Memory B cell (primary cell): ENCODE measurements around the gene THRB.

Experiments used
- ATAC-seq: fragments of 150-1000 bp; cut with Tn5 transposase; 2 replicates; pipeline ENCODE4 v1.10.0; 2021; ENCODE audit warnings: low read depth, mild to moderate bottlenecking, moderate library complexity
- DNase-seq, 2 donors: peaks; one replicate each; pipeline ENCODE4 v3.0.0; 2022; ENCODE audit warnings: low spot score in 2 of 2
- H3K27ac Mint-ChIP-seq: one replicate; pipeline ENCODE4 v1.8.0; 2022; ENCODE audit warnings: mild to moderate bottlenecking, moderate library complexity, mixed read lengths
- H3K27me3 Mint-ChIP-seq: one replicate; pipeline ENCODE4 v1.8.0; 2022; ENCODE audit warnings: mixed read lengths
- H3K36me3 Mint-ChIP-seq: one replicate; pipeline ENCODE4 v1.8.0; 2022; ENCODE audit warnings: mild to moderate bottlenecking, mixed read lengths
- H3K4me1 Mint-ChIP-seq: one replicate; pipeline ENCODE4 v1.8.0; 2022; ENCODE audit warnings: mixed read lengths
- H3K4me3 Mint-ChIP-seq: one replicate; pipeline ENCODE4 v1.8.0; 2022; ENCODE audit warnings: mild to moderate bottlenecking, moderate library complexity, mixed read lengths
- H3K9me3 Mint-ChIP-seq: one replicate; pipeline ENCODE4 v1.8.0; 2022; ENCODE audit warnings: mixed read lengths

THRB gene

GRCh38 chr3:24373198-24373959 is 121.3 kb downstream of the THRB start:
- H3K9me3 Mint-ChIP-seq, result no peaks in the 10 kb centered on the region
- H3K4me3 Mint-ChIP-seq, result no peak overlapping the region
- no peak overlapping the region for H3K27ac Mint-ChIP-seq
- no peaks in the 10 kb centered on the region for H3K36me3 Mint-ChIP-seq
- DNase-seq, result no peak
- peaks cover 3% of the 10 kb centered on the region for H3K27me3 Mint-ChIP-seq
- ATAC-seq, result no peak
- H3K4me1 Mint-ChIP-seq, result no peaks in the 10 kb centered on the region

- Mint-ChIP-seq H3K27ac (no peak overlapping the region), H3K36me3 (no peaks in the 10 kb centered on the region), H3K4me3 (no peak overlapping the region), H3K27me3 (peaks cover 3% of the 10 kb centered on the region), H3K4me1 (no peaks in the 10 kb centered on the region), H3K9me3 (no peaks in the 10 kb centered on the region)
- DNase-seq (no peak), ATAC-seq (no peak)
Observed at GRCh38 chr3:24372559-24373197, 122.0 kb downstream of the THRB start.

- H3K4me1 Mint-ChIP-seq, result no peaks in the 10 kb centered on the region
- H3K27ac Mint-ChIP-seq, result no peak overlapping the region
- H3K9me3 Mint-ChIP-seq, result no peaks in the 10 kb centered on the region
- ATAC-seq, result no peak
- H3K36me3 Mint-ChIP-seq, result no peaks in the 10 kb centered on the region
- no peak overlapping the region for H3K4me3 Mint-ChIP-seq
- no peak for DNase-seq
- no peaks in the 10 kb centered on the region for H3K27me3 Mint-ChIP-seq
Observed at GRCh38 chr3:24370352-24371090, 124.1 kb downstream of the THRB start.

DNA sequence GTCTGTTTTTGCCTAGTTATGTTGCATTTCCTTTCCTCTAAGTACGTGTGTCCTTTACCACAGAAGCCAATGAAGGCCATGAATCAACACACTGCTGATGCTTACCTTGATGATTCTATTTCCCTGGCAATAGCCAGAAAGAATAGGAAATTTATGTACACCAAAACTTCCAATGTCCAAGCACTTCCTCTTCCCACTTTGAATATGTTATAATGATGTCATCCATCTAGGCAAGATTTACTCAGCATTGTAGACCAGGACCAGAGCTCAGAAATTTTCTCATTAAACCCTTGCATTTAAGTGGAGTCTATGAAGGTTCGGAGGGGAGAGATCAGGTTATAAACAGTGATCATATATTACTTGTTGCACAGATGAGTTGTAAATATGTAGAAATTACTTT is 126.0 kb downstream of the THRB start:
- no peak for DNase-seq
- Mint-ChIP-seq H3K4me1 (no peaks in the 10 kb centered on the region), H3K27me3 (no peaks in the 10 kb centered on the region), H3K4me3 (no peak overlapping the region), H3K9me3 (no peaks in the 10 kb centered on the region), H3K36me3 (no peaks in the 10 kb centered on the region), H3K27ac (no peak overlapping the region)
- no peak for ATAC-seq

GRCh38 chr3:24367664-24368264 is 126.9 kb downstream of the THRB start:
- ATAC-seq, result no peak
- Mint-ChIP-seq H3K4me1 (no peaks in the 10 kb centered on the region), H3K36me3 (no peaks in the 10 kb centered on the region), H3K9me3 (no peaks in the 10 kb centered on the region), H3K4me3 (no peak overlapping the region), H3K27me3 (no peaks in the 10 kb centered on the region), H3K27ac (no peak overlapping the region)
- no peak for DNase-seq

DNA sequence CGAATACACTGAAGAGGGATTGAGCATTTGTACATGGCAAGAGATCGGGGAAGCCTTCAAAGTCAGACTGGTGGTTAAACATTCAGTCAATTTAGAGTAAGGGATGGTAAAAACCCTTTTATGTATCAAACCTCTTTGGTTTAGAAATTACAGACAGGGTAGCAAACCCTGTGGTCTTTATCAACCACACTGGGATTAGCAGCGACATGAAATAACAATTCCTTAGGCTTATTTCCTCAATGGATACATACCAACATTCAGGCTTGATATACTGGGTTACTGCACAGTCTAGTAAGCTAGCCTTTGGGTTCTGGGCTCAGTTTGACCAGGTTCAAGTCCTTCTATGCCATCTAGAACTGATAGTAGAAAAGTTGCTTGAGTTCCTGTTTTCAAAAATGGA is 127.4 kb downstream of the THRB start:
- H3K36me3 Mint-ChIP-seq, result no peaks in the 10 kb centered on the region
- no peaks in the 10 kb centered on the region for H3K27me3 Mint-ChIP-seq
- H3K27ac Mint-ChIP-seq, result no peak overlapping the region
- ATAC-seq (no peak), DNase-seq (no peak)
- H3K4me3 Mint-ChIP-seq, result no peak overlapping the region
- no peaks in the 10 kb centered on the region for H3K9me3 Mint-ChIP-seq
- H3K4me1 Mint-ChIP-seq, result no peaks in the 10 kb centered on the region

- H3K4me3 Mint-ChIP-seq, result no peak overlapping the region
- no peaks in the 10 kb centered on the region for H3K36me3 Mint-ChIP-seq
- no peak for DNase-seq
- H3K27ac Mint-ChIP-seq, result no peak overlapping the region
- no peak for ATAC-seq
- no peaks in the 10 kb centered on the region for H3K9me3 Mint-ChIP-seq
- H3K27me3 Mint-ChIP-seq, result no peaks in the 10 kb centered on the region
- H3K4me1 Mint-ChIP-seq, result no peaks in the 10 kb centered on the region
Observed at GRCh38 chr3:24365168-24365567, 129.5 kb downstream of the THRB start.

DNA sequence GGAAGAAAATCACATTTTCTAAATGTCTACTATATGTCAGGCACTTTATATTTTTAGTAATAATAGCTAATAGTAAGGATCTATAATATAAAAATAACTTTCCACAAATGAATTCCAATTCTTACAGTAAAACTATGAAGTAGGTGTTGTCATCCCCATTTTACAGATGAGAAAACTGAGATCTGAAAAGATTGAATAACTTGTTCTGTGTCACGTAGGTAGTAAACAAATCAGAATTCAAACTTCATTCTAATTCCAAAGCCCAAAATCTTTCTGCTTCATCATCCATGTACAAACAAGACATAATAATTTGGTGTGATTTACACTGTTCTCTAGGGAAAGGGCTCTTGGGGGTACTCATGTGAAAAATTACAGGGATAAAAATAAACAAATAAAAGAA is 130.3 kb downstream of the THRB start:
- Mint-ChIP-seq H3K27me3 (no peaks in the 10 kb centered on the region), H3K36me3 (no peaks in the 10 kb centered on the region), H3K9me3 (no peaks in the 10 kb centered on the region), H3K27ac (no peak overlapping the region), H3K4me3 (no peak overlapping the region), H3K4me1 (no peaks in the 10 kb centered on the region)
- DNase-seq, result no peak
- no peak for ATAC-seq

DNA sequence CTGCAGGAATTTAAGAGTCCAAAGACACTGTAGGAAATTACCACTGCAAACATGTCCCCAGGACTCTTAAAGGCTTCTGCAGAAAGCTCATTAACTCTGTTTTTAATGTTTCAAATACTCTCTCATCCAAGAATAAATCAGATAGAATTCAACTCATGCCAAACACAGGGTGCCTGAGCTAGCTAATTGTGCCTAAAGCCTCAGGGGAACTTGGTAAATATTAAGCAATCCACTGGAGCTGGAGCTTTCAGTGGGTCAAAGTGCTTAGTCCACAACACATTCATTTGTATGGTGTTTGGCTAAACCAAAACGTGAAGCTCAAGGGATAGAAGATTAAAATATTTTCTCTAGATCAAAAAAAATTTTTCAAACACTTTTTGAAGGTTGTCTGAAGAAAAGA is 131.4 kb downstream of the THRB start:
- H3K27me3 Mint-ChIP-seq, result no peaks in the 10 kb centered on the region
- no peak for DNase-seq
- no peak overlapping the region for H3K27ac Mint-ChIP-seq
- H3K9me3 Mint-ChIP-seq, result no peaks in the 10 kb centered on the region
- ATAC-seq, result no peak
- H3K36me3 Mint-ChIP-seq, result no peaks in the 10 kb centered on the region
- H3K4me1 Mint-ChIP-seq, result no peaks in the 10 kb centered on the region
- no peak overlapping the region for H3K4me3 Mint-ChIP-seq

- Mint-ChIP-seq H3K27ac (no peak overlapping the region), H3K4me1 (no peaks in the 10 kb centered on the region)
- ATAC-seq, result no peak
Observed at GRCh38 chr3:24361623-24362022, 133.0 kb downstream of the THRB start.

GRCh38 chr3:24360957-24361356 is 133.7 kb downstream of the THRB start:
- ATAC-seq (no peak), DNase-seq (no peak)
- H3K36me3 Mint-ChIP-seq, result no peaks in the 10 kb centered on the region

More at GRCh38 chr3:24361623-24362022, 133.0 kb downstream of the THRB start:
- H3K36me3 Mint-ChIP-seq, result no peaks in the 10 kb centered on the region
- no peak overlapping the region for H3K4me3 Mint-ChIP-seq
- H3K27me3 Mint-ChIP-seq, result no peaks in the 10 kb centered on the region
- no peaks in the 10 kb centered on the region for H3K9me3 Mint-ChIP-seq
- DNase-seq, result no peak

GRCh38 chr3:24359645-24360462 is 134.8 kb downstream of the THRB start:
- H3K4me3 Mint-ChIP-seq, result no peak overlapping the region
- no peaks in the 10 kb centered on the region for H3K9me3 Mint-ChIP-seq
- ATAC-seq (no peak), DNase-seq (no peak)
- no peaks in the 10 kb centered on the region for H3K4me1 Mint-ChIP-seq
- H3K27ac Mint-ChIP-seq, result no peak overlapping the region
- no peaks in the 10 kb centered on the region for H3K27me3 Mint-ChIP-seq
- H3K36me3 Mint-ChIP-seq, result no peaks in the 10 kb centered on the region

More at GRCh38 chr3:24360957-24361356, 133.7 kb downstream of the THRB start:
- Mint-ChIP-seq H3K27me3 (no peaks in the 10 kb centered on the region), H3K27ac (no peak overlapping the region), H3K4me3 (no peak overlapping the region), H3K9me3 (no peaks in the 10 kb centered on the region), H3K4me1 (no peaks in the 10 kb centered on the region)

DNA sequence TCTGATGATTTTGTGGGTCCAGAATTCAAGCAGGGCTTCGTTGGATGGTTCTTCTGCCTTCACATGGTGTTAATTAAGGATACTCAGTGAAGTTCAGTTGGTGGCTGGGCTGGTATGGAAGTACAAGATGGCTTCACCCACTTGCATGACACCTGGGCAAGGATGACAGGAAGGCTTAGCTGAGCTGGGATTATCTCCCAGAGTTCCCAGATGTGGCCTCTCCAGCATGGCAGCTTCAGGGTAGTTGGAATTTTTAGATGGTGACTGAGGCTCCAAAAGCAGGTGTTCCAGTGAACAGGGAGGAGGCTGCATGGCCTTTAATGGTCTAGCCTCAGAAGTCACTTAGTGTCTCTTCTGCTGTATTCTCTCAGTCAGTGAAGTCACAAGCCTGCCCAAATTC is 135.5 kb downstream of the THRB start:
- DNase-seq (no peak), ATAC-seq (no peak)
- no peak overlapping the region for H3K27ac Mint-ChIP-seq
- H3K9me3 Mint-ChIP-seq, result peaks cover 1% of the 10 kb centered on the region
- H3K27me3 Mint-ChIP-seq, result no peaks in the 10 kb centered on the region
- H3K4me1 Mint-ChIP-seq, result no peaks in the 10 kb centered on the region
- H3K4me3 Mint-ChIP-seq, result no peak overlapping the region
- no peaks in the 10 kb centered on the region for H3K36me3 Mint-ChIP-seq
